Measurements from ENCODE around the gene SUDS3.

Gene SUDS3

GRCh38 chr12:118456741-118457140 is 80.4 kb downstream of the SUDS3 start:
- DNase-seq = no peak

GRCh38 chr12:118459110-118459509 is 82.8 kb downstream of the SUDS3 start:
- no peak for DNase-seq

GRCh38 chr12:118463677-118464076 is 87.3 kb downstream of the SUDS3 start:
- DNase-seq = no peak

GRCh38 chr12:118465706-118466105 is 89.4 kb downstream of the SUDS3 start:
- no peak for DNase-seq
